Neural progenitor cell (in vitro differentiated cells): ENCODE measurements around the gene TMEM41A. TPM values are rescaled to one million over a fixed set of nuclear protein-coding genes. Genes with fewer than 3 reads are reported as not detected.

Experiments
- DNase-seq: peaks from one replicate; pipeline ENCODE4 v3.0.0-alpha.2; 2016; ENCODE audit warnings: low spot score
- H2AFZ ChIP-seq: fragments of 200-600 bp; sonication (generic); replicated peaks from 2 replicates; pipeline ENCODE4 v1.6.1; 2016; ENCODE audit warnings: antibody characterized with exemption
- H3F3A ChIP-seq: fragments of 200-600 bp; sonication (generic); 2 replicates; pipeline ENCODE4 v1.6.1; 2016; ENCODE audit warnings: antibody characterized with exemption, low read depth
- H3K27ac ChIP-seq: fragments of 200-600 bp; sonication (generic); 2 replicates; pipeline ENCODE4 v1.5.1; 2016; ENCODE audit warnings: mild to moderate bottlenecking
- H3K27me3 ChIP-seq: fragments of 200-600 bp; sonication (generic); 2 replicates; pipeline ENCODE4 v1.6.1; 2016; ENCODE audit warnings: mild to moderate bottlenecking, moderate library complexity
- H3K36me3 ChIP-seq: fragments of 200-600 bp; sonication (generic); 2 replicates; pipeline ENCODE4 v1.5.1; 2016
- H3K4me1 ChIP-seq: fragments of 200-600 bp; sonication (generic); 2 replicates; pipeline ENCODE4 v1.6.1; 2016; ENCODE audit warnings: mixed run types
- H3K4me2 ChIP-seq: fragments of 200-600 bp; sonication (generic); 2 replicates; pipeline ENCODE4 v1.6.1; 2016
- H3K4me3 ChIP-seq: fragments of 200-600 bp; sonication (generic); 2 replicates; pipeline ENCODE4 v1.5.1; 2016
- H3K79me2 ChIP-seq: fragments of 200-600 bp; sonication (generic); 2 replicates; pipeline ENCODE4 v1.6.1; 2016; ENCODE audit warnings: low read depth
- H3K9ac ChIP-seq: fragments of 200-600 bp; sonication (generic); 2 replicates; pipeline ENCODE4 v1.6.1; 2016
- H3K9me3 ChIP-seq: fragments of 200-600 bp; sonication (generic); 2 replicates; pipeline ENCODE4 v1.5.1; 2016; ENCODE audit warnings: low read depth
- H4K20me1 ChIP-seq: fragments of 200-600 bp; sonication (generic); 2 replicates; pipeline ENCODE4 v1.6.1; 2016; ENCODE audit warnings: low read depth
- H3K27ac Mint-ChIP-seq: 3 replicates; pipeline ENCODE4 v1.8.0; 2021; ENCODE audit warnings: mixed read lengths
- H3K27me3 Mint-ChIP-seq: 2 replicates; pipeline ENCODE4 v1.8.0; 2022; ENCODE audit warnings: low read depth, mild to moderate bottlenecking, inconsistent platforms, moderate library complexity, mixed read lengths; ENCODE audit not compliant: insufficient read depth
- H3K36me3 Mint-ChIP-seq: 3 replicates; pipeline ENCODE4 v1.8.0; 2021; ENCODE audit warnings: mixed read lengths
- H3K4me1 Mint-ChIP-seq: 3 replicates; pipeline ENCODE4 v1.8.0; 2021; ENCODE audit warnings: mixed read lengths
- H3K4me3 Mint-ChIP-seq: 3 replicates; pipeline ENCODE4 v1.8.0; 2021; ENCODE audit warnings: mild to moderate bottlenecking, moderate library complexity, mixed read lengths
- H3K9me3 Mint-ChIP-seq: 3 replicates; pipeline ENCODE4 v1.8.0; 2020; ENCODE audit warnings: mixed read lengths
- EZH2 ChIP-seq: fragments of 200-600 bp; sonication (generic); IDR thresholded peaks from 2 replicates; pipeline ENCODE4 v1.6.1; 2017; ENCODE audit warnings: antibody characterized with exemption, mild to moderate bottlenecking, moderate library complexity
- EZH2phosphoT487 ChIP-seq: fragments of 200-600 bp; sonication (generic); IDR thresholded peaks from 2 replicates; pipeline ENCODE4 v1.6.1; 2017; ENCODE audit warnings: antibody characterized with exemption
- total RNA-seq: library from RNA; depleted of rRNA; stranded (reverse); fragments of >200 nt; gene quantifications from 2 replicates; pipeline ENCODE4 v1.2.3, GENCODE V29; 2015; ENCODE audit warnings: low replicate concordance
- TF ChIP-seq, protein P1 (sequence below): fragments of 200-600 bp; sonication (generic); IDR thresholded peaks from 2 replicates; pipeline ENCODE4 v1.5.1; 2017; ENCODE audit warnings: antibody characterized with exemption, mild to moderate bottlenecking

TMEM41A gene
- total RNA-seq, 1 donor from 2014 or later: 11.8 TPM

DNA sequence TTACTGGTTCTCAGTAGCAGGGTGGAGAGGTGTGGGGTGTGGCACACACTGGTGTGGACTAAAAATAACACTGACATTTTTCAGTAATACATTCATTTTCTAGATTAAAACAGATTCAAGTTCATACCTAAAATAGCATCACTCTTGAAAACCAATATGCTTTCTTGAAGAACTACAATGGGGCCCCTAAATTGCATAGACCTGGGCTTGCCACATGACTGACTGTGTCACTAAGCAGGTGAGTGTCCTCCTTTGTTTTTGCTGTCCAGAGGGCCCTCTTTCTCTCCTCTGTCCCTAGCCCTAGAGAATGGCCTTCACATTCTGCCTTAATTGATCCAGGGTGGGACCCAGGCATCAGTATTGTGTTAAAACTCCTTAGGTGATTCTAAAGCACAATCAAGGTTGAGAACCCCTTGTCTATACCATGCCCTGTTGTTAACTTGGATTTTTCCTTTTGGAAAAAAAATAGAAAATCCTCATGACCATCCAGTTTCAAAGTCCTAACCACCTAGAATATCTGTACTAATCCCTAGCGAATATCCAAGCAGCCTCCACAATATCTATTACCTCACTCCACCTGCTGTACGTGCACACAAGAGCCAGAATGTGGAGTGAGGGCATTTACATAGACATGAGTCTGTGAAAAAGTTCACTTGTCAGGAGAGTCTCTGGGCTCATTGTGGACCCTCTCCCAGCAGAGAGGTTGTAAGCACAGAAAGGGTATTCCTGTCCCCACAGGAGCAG lies 18.7 kb upstream of the TMEM41A start:
- H3K4me2 ChIP-seq: no peak overlapping the region
- H3K9me3 ChIP-seq: no peaks in the 10 kb centered on the region
- TF ChIP-seq, protein P1, sequence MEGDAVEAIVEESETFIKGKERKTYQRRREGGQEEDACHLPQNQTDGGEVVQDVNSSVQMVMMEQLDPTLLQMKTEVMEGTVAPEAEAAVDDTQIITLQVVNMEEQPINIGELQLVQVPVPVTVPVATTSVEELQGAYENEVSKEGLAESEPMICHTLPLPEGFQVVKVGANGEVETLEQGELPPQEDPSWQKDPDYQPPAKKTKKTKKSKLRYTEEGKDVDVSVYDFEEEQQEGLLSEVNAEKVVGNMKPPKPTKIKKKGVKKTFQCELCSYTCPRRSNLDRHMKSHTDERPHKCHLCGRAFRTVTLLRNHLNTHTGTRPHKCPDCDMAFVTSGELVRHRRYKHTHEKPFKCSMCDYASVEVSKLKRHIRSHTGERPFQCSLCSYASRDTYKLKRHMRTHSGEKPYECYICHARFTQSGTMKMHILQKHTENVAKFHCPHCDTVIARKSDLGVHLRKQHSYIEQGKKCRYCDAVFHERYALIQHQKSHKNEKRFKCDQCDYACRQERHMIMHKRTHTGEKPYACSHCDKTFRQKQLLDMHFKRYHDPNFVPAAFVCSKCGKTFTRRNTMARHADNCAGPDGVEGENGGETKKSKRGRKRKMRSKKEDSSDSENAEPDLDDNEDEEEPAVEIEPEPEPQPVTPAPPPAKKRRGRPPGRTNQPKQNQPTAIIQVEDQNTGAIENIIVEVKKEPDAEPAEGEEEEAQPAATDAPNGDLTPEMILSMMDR: no peak
- TF ChIP-seq EZH2phosphoT487 (no peak), EZH2 (no peak)
- H4K20me1 ChIP-seq: no peaks in the 10 kb centered on the region
- H2AFZ ChIP-seq: no peak overlapping the region
- no peaks in the 10 kb centered on the region for H3K4me1 ChIP-seq
- Mint-ChIP-seq H3K4me1 (no peaks in the 10 kb centered on the region), H3K27ac (no peak overlapping the region), H3K36me3 (no peaks in the 10 kb centered on the region), H3K27me3 (peaks cover 5% of the 10 kb centered on the region), H3K9me3 (no peaks in the 10 kb centered on the region), H3K4me3 (no peak overlapping the region)
- peaks cover 17% of the 10 kb centered on the region for H3K27me3 ChIP-seq
- no peaks in the 10 kb centered on the region for H3K79me2 ChIP-seq
- H3K36me3 ChIP-seq: no peaks in the 10 kb centered on the region
- H3K27ac ChIP-seq: no peak overlapping the region
- no peak for DNase-seq
- no peak overlapping the region for H3K9ac ChIP-seq
- H3F3A ChIP-seq: no peaks in the 10 kb centered on the region
- H3K4me3 ChIP-seq: no peak overlapping the region

DNA sequence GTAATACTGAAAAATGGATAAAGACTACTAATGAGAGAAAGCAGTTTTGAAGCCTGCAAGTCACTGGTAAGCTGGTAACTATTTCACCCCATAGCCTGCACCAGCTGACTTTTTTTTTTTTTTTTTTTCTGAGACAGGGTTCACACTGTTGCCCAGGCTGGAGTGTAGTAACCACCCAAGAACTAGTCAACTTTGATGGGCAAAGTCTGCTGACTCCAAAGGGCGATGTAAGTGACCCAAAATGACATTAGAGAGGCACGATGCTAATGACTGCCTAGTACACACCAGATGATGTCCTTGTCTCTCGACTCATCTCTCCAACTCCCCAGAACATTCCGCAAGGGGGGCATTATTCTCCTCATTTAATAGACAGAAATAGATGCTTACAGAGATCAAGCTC lies 12.9 kb upstream of the TMEM41A start:
- Histone ChIP-seq H3K4me3 (no peak overlapping the region), H3K27me3 (peaks cover 7% of the 10 kb centered on the region), H3K36me3 (no peaks in the 10 kb centered on the region), H3K9me3 (no peaks in the 10 kb centered on the region), H3K79me2 (no peaks in the 10 kb centered on the region), H3K27ac (no peak overlapping the region), H3K9ac (no peak overlapping the region), H3K4me2 (no peak overlapping the region), H2AFZ (no peak overlapping the region), H4K20me1 (no peaks in the 10 kb centered on the region), H3K4me1 (no peaks in the 10 kb centered on the region), H3F3A (no peaks in the 10 kb centered on the region)
- no peaks in the 10 kb centered on the region for H3K9me3 Mint-ChIP-seq
- H3K27ac Mint-ChIP-seq: no peak overlapping the region
- DNase-seq: no peak
- H3K36me3 Mint-ChIP-seq: no peaks in the 10 kb centered on the region
- H3K4me1 Mint-ChIP-seq: no peaks in the 10 kb centered on the region
- H3K27me3 Mint-ChIP-seq: peaks cover 5% of the 10 kb centered on the region
- no peak overlapping the region for H3K4me3 Mint-ChIP-seq
- no peak for TF ChIP-seq EZH2
- TF ChIP-seq, protein P1: no peak
- TF ChIP-seq EZH2phosphoT487: no peak

DNA sequence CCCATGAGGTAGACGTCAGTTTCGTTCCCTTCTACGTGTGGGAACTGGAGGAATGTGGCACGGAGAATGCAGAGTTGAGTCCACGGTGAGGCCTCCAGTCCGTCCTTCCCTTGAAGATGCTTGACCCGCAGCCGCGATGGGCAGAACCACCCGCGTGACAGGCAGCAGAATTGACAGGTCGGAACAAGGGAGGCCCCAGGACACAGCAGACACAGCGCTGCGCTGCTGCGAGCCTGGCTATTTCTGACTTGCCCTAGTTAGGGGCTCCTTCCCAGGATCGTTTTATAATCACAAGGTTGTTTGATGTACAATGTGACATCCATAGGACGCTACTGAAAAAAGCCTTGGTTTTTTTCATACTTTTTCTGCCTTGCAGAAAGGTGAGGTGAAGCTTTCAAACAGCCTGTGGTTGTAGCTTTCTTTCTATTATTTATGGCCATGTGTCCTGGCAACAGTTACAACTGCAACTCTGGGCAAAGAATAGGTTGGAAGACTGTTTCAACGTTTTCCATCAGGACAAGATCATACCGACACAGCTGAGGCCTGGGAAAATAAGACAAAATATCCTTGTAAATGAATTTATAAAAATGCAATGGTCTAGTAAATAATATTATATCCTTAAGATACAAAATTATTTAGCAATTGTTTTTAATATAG lies 9.6 kb upstream of the TMEM41A start:
- Mint-ChIP-seq H3K27me3 (peaks cover 6% of the 10 kb centered on the region), H3K27ac (no peak overlapping the region), H3K36me3 (no peaks in the 10 kb centered on the region), H3K9me3 (no peaks in the 10 kb centered on the region), H3K4me3 (no peak overlapping the region), H3K4me1 (no peaks in the 10 kb centered on the region)
- Histone ChIP-seq H3K4me2 (no peak overlapping the region), H3K4me3 (no peak overlapping the region), H4K20me1 (no peaks in the 10 kb centered on the region), H3K9me3 (no peaks in the 10 kb centered on the region), H2AFZ (no peak overlapping the region), H3F3A (no peaks in the 10 kb centered on the region), H3K27me3 (no peaks in the 10 kb centered on the region), H3K79me2 (no peaks in the 10 kb centered on the region), H3K27ac (no peak overlapping the region), H3K4me1 (no peaks in the 10 kb centered on the region), H3K36me3 (no peaks in the 10 kb centered on the region), H3K9ac (no peak overlapping the region)
- TF ChIP-seq, protein P1: no peak
- TF ChIP-seq EZH2: no peak
- TF ChIP-seq EZH2phosphoT487: no peak
- no peak for DNase-seq
